ENCODE measurements around the gene SLC38A4. TPM values are rescaled to one million over a fixed set of nuclear protein-coding genes. Genes with fewer than 3 reads are reported as not detected.

The SLC38A4 gene
- total RNA-seq, 2 donors from 2014 or later = 2.0 to 8.0 TPM

- H3K4me1 ChIP-seq = peaks cover 20% of the 10 kb centered on the region
- H3K9me3 ChIP-seq = no peaks in the 10 kb centered on the region
- H3K27me3 ChIP-seq = no peaks in the 10 kb centered on the region
- H3K36me3 ChIP-seq (replicated peaks in 1 of 2; ENCODE audit: insufficient read depth in 1 of 2, low read depth in 2 of 2) = no peaks in the 10 kb centered on the region
- 96 to 97% methylated on average over 5 of the region's 5 CpGs for WGBS, 2 donors
- H3K4me3 ChIP-seq = no peak overlapping the region
- no peak for ATAC-seq
- TF ChIP-seq CTCF (IDR thresholded peaks at IDR 0.05) (no peak), POLR2A (IDR thresholded peaks at IDR 0.05) (no peak)
- intact Hi-C loops (cut with DNase I) = no loop called here
- no peak overlapping the region for H3K27ac ChIP-seq
- DNase-seq = no peak
Measured at GRCh38 chr12:46778415-46778814, 47.4 kb downstream of the SLC38A4 start.

- Histone ChIP-seq H3K9me3 (no peaks in the 10 kb centered on the region), H3K36me3 (replicated peaks in 1 of 2; ENCODE audit: insufficient read depth in 1 of 2, low read depth in 2 of 2) (no peaks in the 10 kb centered on the region), H3K27me3 (no peaks in the 10 kb centered on the region), H3K4me3 (no peak overlapping the region), H3K4me1 (peaks cover 20% of the 10 kb centered on the region), H3K27ac (no peak overlapping the region)
- DNase-seq = no peak
- intact Hi-C loops (cut with DNase I) = no loop called here
- WGBS, 2 donors = 69% methylated on average over 4 of the region's 4 CpGs
- ATAC-seq = no peak
- TF ChIP-seq CTCF (IDR thresholded peaks at IDR 0.05) = no peak
- no peak for TF ChIP-seq POLR2A (IDR thresholded peaks at IDR 0.05)
Measured at GRCh38 chr12:46777587-46777986, 48.2 kb downstream of the SLC38A4 start.

- no peaks in the 10 kb centered on the region for H3K27me3 ChIP-seq
- H3K27ac ChIP-seq = peak overlapping the region in 1 of 4 donors; percentile 1
- 30 to 34% methylated on average over 3 of the region's 3 CpGs for WGBS, 2 donors
- DNase-seq (no peak), ATAC-seq (no peak)
- peaks cover 30% of the 10 kb centered on the region for H3K4me1 ChIP-seq
- H3K36me3 ChIP-seq (replicated peaks in 1 of 2; ENCODE audit: insufficient read depth in 1 of 2, low read depth in 2 of 2) = no peaks in the 10 kb centered on the region
- no peak for TF ChIP-seq POLR2A (IDR thresholded peaks at IDR 0.05)
- TF ChIP-seq CTCF (IDR thresholded peaks at IDR 0.05) = no peak
- intact Hi-C loops (cut with DNase I) = no loop called here
- no peak overlapping the region for H3K4me3 ChIP-seq
- no peaks in the 10 kb centered on the region for H3K9me3 ChIP-seq
Measured at GRCh38 chr12:46775796-46776195, 50.0 kb downstream of the SLC38A4 start.

GRCh38 chr12:46774322-46774633, 51.5 kb downstream of the SLC38A4 start:
- intact Hi-C loops (cut with DNase I) = no loop called here
- no peak for ATAC-seq
- TF ChIP-seq POLR2A (IDR thresholded peaks at IDR 0.05) (no peak), CTCF (IDR thresholded peaks at IDR 0.05) (no peak)
- H3K27ac ChIP-seq = peak overlapping the region in 2 of 4 donors; percentile 34 to 44
- DNase-seq = no peak
- no peak overlapping the region for H3K4me3 ChIP-seq
- H3K36me3 ChIP-seq (replicated peaks in 1 of 2; ENCODE audit: insufficient read depth in 1 of 2, low read depth in 2 of 2) = no peaks in the 10 kb centered on the region
- H3K9me3 ChIP-seq = no peaks in the 10 kb centered on the region
- peaks cover 42% of the 10 kb centered on the region for H3K4me1 ChIP-seq
- no peaks in the 10 kb centered on the region for H3K27me3 ChIP-seq

GRCh38 chr12:46773586-46774321, 52.0 kb downstream of the SLC38A4 start:
- Histone ChIP-seq H3K27me3 (no peaks in the 10 kb centered on the region), H3K36me3 (replicated peaks in 1 of 2; ENCODE audit: insufficient read depth in 1 of 2, low read depth in 2 of 2) (no peaks in the 10 kb centered on the region), H3K9me3 (no peaks in the 10 kb centered on the region), H3K4me3 (no peak overlapping the region), H3K27ac (peak overlapping the region in 2 of 4 donors; percentile 34 to 44), H3K4me1 (peaks cover 42% of the 10 kb centered on the region)
- WGBS, 2 donors = 48 to 55% methylated on average over 4 of the region's 4 CpGs
- TF ChIP-seq POLR2A (IDR thresholded peaks at IDR 0.05) (no peak), CTCF (IDR thresholded peaks at IDR 0.05) (no peak)
- intact Hi-C loops (cut with DNase I) = no loop called here
- no peak for ATAC-seq
- no peak for DNase-seq
